GM19099 (cell line): ENCODE data around the gene PANK2.

Experiments used
- POLR2A ChIP-seq: IDR thresholded peaks from 3 replicates; pipeline ENCODE4 v1.6.1; 2011; ENCODE audit warnings: low read depth; ENCODE audit not compliant: insufficient read length; ENCODE audit errors: extremely low read depth

PANK2 gene

GRCh38 chr20:3910853-3911252, 21.7 kb downstream of the PANK2 start:
- no peak for TF ChIP-seq POLR2A

DNA sequence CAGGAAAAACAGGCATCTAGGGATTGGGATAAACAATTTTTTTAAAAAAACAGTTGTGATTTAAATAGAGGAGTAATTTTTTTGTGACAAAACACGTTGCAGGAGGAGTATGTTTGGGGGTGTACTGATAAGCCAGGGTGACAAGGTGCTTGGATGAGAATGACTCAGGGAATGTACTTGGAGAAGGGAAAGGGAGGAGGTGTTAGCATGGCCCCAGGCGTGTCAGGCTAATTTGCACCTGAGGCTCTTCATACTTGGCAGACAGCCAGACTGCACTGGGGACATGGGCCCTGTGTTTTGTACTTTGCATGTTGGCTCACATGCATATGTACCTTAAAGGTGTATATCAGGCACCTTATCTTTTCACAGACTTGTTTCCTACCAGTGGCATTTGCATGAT, 22.8 kb downstream of the PANK2 start:
- TF ChIP-seq POLR2A = no peak

DNA sequence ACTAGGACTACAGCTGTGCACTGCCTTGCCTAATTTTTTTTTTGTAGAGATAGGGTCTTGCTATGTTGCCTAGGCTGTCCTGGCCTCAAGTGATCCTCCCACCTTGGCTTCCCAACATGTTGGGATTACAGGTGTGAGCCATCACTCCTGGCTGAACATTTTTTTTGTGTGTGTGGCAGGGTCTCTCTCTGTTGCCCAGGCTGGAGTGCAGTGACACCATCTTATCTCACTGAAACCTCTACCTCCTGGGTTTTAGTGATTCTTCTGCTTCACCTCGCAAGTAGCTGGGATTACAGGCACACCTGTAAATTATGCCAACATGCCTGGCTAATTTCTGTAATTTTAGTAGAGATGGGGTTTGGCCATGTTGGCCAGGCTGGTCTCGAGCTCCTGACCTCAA, 25.3 kb downstream of the PANK2 start:
- TF ChIP-seq POLR2A = no peak

DNA sequence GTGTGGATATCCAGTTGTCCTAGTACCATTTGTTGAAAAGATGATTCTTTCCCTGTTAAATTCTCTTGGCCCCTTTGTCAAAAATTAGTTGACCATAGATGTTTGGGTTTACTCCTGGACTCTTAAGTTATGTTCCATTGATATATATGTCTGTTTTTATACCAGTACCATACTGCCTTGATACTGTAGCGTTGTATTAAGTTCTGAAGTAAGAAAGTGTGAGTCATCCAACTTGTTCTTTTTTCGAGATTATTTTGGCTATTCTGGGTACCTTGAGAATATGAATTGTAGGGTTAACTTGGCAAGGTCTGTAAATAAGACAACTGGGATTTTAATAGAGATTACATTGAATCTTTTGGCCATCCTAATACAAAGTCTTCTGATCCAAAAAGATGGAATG, 26.5 kb downstream of the PANK2 start:
- TF ChIP-seq POLR2A = no peak

DNA sequence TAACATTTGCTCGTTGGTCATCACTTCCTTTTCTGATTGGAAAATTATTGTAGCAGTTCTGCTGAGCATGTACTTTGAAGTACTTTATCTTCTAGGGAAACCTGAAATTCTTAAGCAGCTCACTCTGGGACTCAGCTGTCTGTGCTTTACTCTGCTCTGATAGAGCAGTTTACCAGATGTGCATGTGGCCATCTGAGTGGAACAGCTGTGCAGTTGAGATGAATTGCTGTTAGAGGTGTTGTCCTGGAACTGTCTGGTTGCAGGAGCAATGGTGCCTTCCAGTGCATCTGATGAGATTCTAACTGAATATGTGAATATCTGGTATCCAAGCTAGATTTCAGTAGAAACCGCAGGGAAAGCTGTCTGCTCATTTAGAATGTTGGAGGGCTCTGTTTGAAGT, 27.2 kb downstream of the PANK2 start:
- TF ChIP-seq POLR2A = no peak

GRCh38 chr20:3919352-3919751, 30.2 kb downstream of the PANK2 start:
- TF ChIP-seq POLR2A = no peak

GRCh38 chr20:3922223-3922982, 33.2 kb downstream of the PANK2 start:
- TF ChIP-seq POLR2A = no peak

GRCh38 chr20:3922983-3923339, 33.8 kb downstream of the PANK2 start:
- TF ChIP-seq POLR2A = no peak

DNA sequence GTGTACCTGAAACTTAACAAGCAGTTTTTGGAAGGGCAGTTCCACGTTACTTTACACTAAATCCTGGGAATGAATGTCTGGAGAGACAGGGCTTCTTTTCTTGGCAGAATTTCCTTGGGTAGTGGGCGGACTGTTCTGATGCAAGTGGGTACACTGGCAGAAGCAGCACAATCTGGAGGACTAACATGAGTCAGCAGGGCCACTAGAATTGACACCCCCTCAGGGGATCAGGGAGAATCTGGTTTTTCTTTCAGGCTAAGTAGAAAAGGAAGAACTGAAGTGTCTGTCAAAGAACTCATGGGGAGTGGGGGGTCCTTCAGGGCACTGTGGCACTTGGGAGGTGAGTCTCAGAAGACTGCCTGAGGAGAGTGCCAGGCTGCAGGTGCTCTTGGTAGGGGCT, 34.6 kb downstream of the PANK2 start:
- no peak for TF ChIP-seq POLR2A

- no peak for TF ChIP-seq POLR2A
Observed at GRCh38 chr20:3924304-3925112, 35.3 kb downstream of the PANK2 start.

- no peak for TF ChIP-seq POLR2A
Observed at GRCh38 chr20:3925113-3925695, 36.0 kb downstream of the PANK2 start.

GRCh38 chr20:3925899-3926638, 36.9 kb downstream of the PANK2 start:
- TF ChIP-seq POLR2A = no peak

DNA sequence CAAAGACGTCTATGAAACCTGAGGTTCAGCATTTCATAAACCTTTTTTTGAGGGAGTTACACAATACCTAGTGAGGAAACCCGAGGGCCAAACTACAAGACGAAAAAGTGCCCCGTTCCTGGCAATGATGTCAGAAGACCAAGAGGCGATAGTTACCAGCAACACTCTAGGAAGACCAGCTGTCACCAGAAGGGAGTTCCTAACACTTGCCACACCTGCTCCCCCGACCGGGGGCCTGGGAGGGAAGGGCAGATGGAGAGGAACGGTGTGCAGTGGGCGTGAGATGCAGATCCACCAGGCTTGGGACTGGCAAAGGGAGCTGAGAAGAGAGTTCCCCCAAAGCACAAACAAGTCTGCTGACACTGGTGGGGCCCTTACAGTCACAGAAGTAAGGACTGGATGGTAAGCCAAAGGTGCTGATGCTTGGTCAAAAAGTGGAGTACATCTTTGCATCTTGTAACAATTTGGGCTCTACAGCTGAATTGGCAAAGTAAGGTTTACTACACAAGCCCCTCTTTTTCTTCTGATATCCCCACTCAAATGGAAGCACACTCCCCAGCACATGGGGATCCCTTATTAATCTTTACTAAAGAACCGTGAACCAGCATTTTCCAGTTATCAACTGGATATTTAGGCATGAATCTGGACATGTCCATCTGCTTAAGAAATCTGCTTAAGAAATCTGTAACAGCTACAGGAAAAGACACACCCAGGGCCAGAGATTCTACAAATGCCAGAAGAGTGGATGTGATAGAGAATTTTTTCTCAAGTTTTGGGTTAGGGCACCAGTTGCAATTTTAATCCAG, 38.5 kb downstream of the PANK2 start:
- no peak for TF ChIP-seq POLR2A

GRCh38 chr20:3929713-3930060, 40.5 kb downstream of the PANK2 start:
- TF ChIP-seq POLR2A = no peak
